Osteocyte (in vitro differentiated cells): ENCODE results near the gene ABHD15. TPM values are rescaled to one million over a fixed set of nuclear protein-coding genes. Genes with fewer than 3 reads are reported as not detected.
A peak's percentile ranks its signal among the peaks of the same experiment; 100 is the strongest.

Experiments
- DNase-seq: peaks from one replicate; pipeline ENCODE4 v3.0.0; 2021; ENCODE audit warnings: mixed read lengths; ENCODE audit not compliant: unreplicated experiment; ENCODE audit errors: extremely low spot score
- H3K27ac Mint-ChIP-seq: one replicate; pipeline ENCODE4 v1.8.0; 2021; ENCODE audit warnings: mild to moderate bottlenecking, mixed read lengths; ENCODE audit not compliant: unreplicated experiment
- H3K27me3 Mint-ChIP-seq: one replicate; pipeline ENCODE4 v1.8.0; 2021; ENCODE audit warnings: mixed read lengths; ENCODE audit not compliant: unreplicated experiment
- H3K36me3 Mint-ChIP-seq: one replicate; pipeline ENCODE4 v1.8.0; 2021; ENCODE audit warnings: mixed read lengths; ENCODE audit not compliant: unreplicated experiment
- H3K4me1 Mint-ChIP-seq: one replicate; pipeline ENCODE4 v1.8.0; 2021; ENCODE audit warnings: mixed read lengths; ENCODE audit not compliant: unreplicated experiment
- H3K4me3 Mint-ChIP-seq: one replicate; pipeline ENCODE4 v1.8.0; 2021; ENCODE audit warnings: mild to moderate bottlenecking, moderate library complexity, mixed read lengths; ENCODE audit not compliant: unreplicated experiment
- H3K9me3 Mint-ChIP-seq: one replicate; pipeline ENCODE4 v1.8.0; 2021; ENCODE audit warnings: mixed read lengths; ENCODE audit not compliant: unreplicated experiment
- total RNA-seq: library from RNA; stranded (reverse); gene quantifications from 2 replicates; pipeline ENCODE4 v1.2.1, GENCODE V29; 2021
- TF ChIP-seq, protein P1 (sequence below): fragments of 200-600 bp; sonication (generic); IDR thresholded peaks from 2 replicates; pipeline ENCODE4 v1.5.0; 2021; ENCODE audit warnings: antibody characterized with exemption, mild to moderate bottlenecking, moderate library complexity

The ABHD15 gene
- total RNA-seq, 1 donor from 2014 or later: 12.8 TPM

DNA sequence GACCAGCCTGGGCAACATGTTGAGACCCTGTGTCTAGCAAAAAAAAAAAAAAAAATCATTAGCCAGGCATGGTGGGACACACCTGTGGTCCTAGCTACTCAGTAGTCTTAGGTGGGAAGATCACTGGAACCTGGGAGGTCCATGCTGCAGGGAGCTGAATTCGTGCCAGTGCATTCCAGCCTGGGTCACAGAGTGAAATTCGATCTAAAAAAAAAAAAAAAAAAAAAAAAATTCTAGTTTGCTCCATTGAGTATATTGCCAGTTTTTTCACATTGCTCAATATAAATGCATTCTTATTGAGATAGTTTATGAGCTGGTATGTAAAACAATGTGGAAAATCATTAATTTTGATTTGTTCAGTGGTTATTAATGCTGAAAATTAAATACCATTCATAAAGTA, 52.0 kb downstream of the ABHD15 start:
- Mint-ChIP-seq H3K27ac (no peak overlapping the region), H3K27me3 (no peaks in the 10 kb centered on the region), H3K9me3 (no peaks in the 10 kb centered on the region), H3K36me3 (peaks cover 32% of the 10 kb centered on the region), H3K4me3 (no peak overlapping the region), H3K4me1 (peaks cover 7% of the 10 kb centered on the region)
- TF ChIP-seq, protein P1, sequence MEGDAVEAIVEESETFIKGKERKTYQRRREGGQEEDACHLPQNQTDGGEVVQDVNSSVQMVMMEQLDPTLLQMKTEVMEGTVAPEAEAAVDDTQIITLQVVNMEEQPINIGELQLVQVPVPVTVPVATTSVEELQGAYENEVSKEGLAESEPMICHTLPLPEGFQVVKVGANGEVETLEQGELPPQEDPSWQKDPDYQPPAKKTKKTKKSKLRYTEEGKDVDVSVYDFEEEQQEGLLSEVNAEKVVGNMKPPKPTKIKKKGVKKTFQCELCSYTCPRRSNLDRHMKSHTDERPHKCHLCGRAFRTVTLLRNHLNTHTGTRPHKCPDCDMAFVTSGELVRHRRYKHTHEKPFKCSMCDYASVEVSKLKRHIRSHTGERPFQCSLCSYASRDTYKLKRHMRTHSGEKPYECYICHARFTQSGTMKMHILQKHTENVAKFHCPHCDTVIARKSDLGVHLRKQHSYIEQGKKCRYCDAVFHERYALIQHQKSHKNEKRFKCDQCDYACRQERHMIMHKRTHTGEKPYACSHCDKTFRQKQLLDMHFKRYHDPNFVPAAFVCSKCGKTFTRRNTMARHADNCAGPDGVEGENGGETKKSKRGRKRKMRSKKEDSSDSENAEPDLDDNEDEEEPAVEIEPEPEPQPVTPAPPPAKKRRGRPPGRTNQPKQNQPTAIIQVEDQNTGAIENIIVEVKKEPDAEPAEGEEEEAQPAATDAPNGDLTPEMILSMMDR: no peak
- DNase-seq: peak; percentile 42

DNA sequence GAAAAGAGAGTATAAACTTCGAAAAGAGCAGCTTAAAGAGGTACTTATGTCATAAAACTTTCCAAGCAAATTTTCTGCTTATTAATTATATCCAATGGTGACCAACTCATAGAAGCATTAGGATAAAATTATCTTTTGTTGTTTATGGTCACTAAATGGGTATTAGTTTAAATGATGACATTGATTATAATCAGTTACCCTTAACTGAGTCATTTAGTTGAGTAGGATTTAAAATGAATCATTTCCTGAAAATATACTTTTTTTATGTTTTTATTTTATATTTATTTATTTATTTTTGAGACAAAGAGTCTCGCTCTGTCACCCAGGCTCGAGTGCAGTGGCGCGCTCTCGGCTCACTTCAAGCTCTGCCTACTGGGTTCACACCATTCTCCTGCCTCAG, 55.9 kb downstream of the ABHD15 start:
- peaks cover 37% of the 10 kb centered on the region for H3K36me3 Mint-ChIP-seq
- H3K4me1 Mint-ChIP-seq: peaks cover 7% of the 10 kb centered on the region
- no peak overlapping the region for H3K27ac Mint-ChIP-seq

More for the DNA sequence above, 55.9 kb downstream of the ABHD15 start:
- Mint-ChIP-seq H3K27me3 (no peaks in the 10 kb centered on the region), H3K9me3 (no peaks in the 10 kb centered on the region), H3K4me3 (no peak overlapping the region)
- DNase-seq: no peak
- TF ChIP-seq, protein P1: no peak

Other genes with a start within 250 kb of the ABHD15 start
- 79.7 and 81.1 TPM in 2 replicates for gene TAOK1, start 176.7 kb downstream of the ABHD15 start, total RNA-seq
- gene TP53I13, start 1.7 kb upstream of the ABHD15 start, total RNA-seq: 42.0 and 43.1 TPM in 2 replicates
- 48.2 and 50.7 TPM in 2 replicates for gene GIT1, start 22.6 kb upstream of the ABHD15 start, total RNA-seq
- gene ANKRD13B, start 26.1 kb upstream of the ABHD15 start, total RNA-seq: 33.1 and 36.1 TPM in 2 replicates
- 4.8 and 7.1 TPM in 2 replicates for gene CORO6, start 55.9 kb upstream of the ABHD15 start, total RNA-seq